ENCODE measurements around the gene PEAR1. TPM values are rescaled to one million over a fixed set of nuclear protein-coding genes. Genes with fewer than 3 reads are reported as not detected.

Gene PEAR1
- polyA plus RNA-seq, 3 donors, result not detected

DNA sequence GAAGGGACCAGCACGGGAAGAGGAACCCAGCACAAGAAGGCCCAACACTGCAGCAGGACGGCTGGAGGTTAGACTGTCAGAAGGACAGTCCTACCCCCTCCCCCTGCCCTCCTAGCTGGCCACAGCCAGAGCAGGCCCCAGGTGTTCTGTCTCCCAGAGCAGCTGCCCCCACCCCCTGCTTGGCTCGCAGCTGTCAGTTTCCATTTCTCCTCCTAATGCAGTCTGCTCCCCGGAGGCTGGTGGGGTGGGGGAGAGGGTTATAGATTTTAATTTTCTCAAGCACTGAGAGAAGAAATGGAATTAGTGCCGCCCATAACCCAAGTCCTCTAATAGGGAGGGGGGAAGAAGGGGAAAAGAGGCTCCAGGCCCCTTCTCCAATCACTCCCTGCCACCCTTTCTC, 13.0 kb upstream of the PEAR1 start:
- H4K20me1 ChIP-seq (ENCODE audit: insufficient read depth, low read length), result no peaks in the 10 kb centered on the region
- Mint-ChIP-seq H3K4me3 (no peak overlapping the region), H3K9me3 (no peaks in the 10 kb centered on the region), H3K27me3 (ENCODE audit: low read depth in 3 of 3) (peaks cover 18 to 36% (median 21%) of the 10 kb centered on the region in 3 donors), H3K27ac (no peak overlapping the region), H3K4me1 (no peaks in the 10 kb centered on the region), H3K36me3 (no peaks in the 10 kb centered on the region)
- H3K79me2 ChIP-seq (ENCODE audit: insufficient read depth, low read length), result no peaks in the 10 kb centered on the region
- WGBS (ENCODE audit: insufficient coverage), result 50% methylated on average over 1 of the region's 5 CpGs
- no peak overlapping the region for H3K4me2 ChIP-seq (replicated peaks; ENCODE audit: extremely low read depth, low read length, poor library complexity, severe bottlenecking)
- intact Hi-C loops (cut with micrococcal nuclease), result loop anchor here in 1 of 2 donors (10.0 kb wide), 1 partner anchor 186 kb away; no protein-coding TSS in a partner anchor
- TF ChIP-seq, protein P1, sequence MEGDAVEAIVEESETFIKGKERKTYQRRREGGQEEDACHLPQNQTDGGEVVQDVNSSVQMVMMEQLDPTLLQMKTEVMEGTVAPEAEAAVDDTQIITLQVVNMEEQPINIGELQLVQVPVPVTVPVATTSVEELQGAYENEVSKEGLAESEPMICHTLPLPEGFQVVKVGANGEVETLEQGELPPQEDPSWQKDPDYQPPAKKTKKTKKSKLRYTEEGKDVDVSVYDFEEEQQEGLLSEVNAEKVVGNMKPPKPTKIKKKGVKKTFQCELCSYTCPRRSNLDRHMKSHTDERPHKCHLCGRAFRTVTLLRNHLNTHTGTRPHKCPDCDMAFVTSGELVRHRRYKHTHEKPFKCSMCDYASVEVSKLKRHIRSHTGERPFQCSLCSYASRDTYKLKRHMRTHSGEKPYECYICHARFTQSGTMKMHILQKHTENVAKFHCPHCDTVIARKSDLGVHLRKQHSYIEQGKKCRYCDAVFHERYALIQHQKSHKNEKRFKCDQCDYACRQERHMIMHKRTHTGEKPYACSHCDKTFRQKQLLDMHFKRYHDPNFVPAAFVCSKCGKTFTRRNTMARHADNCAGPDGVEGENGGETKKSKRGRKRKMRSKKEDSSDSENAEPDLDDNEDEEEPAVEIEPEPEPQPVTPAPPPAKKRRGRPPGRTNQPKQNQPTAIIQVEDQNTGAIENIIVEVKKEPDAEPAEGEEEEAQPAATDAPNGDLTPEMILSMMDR (IDR thresholded peaks at IDR 0.05), result no peak
- no peak overlapping the region for H3K27ac ChIP-seq (ENCODE audit: low read depth in 1 of 2, low read length in 2 of 2)
- H3K4me3 ChIP-seq (replicated peaks in 1 of 3; ENCODE audit: low read depth in 2 of 3, low read length in 3 of 3), result no peak overlapping the region
- H3K9me3 ChIP-seq (replicated peaks in 1 of 2; ENCODE audit: control insufficient read depth in 1 of 2, insufficient read depth in 1 of 2, low read length in 2 of 2), result no peaks in the 10 kb centered on the region
- H3K9ac ChIP-seq (ENCODE audit: insufficient read depth, low read length, poor library complexity, severe bottlenecking), result no peak overlapping the region
- no peaks in the 10 kb centered on the region for H3K36me3 ChIP-seq (replicated peaks in 1 of 2; ENCODE audit: control insufficient read depth in 1 of 2, insufficient read depth in 2 of 2, low read length in 2 of 2)
- no peak for DNase-seq
- no peak overlapping the region for H2AFZ ChIP-seq (ENCODE audit: insufficient read depth, low read depth, low read length, poor library complexity, severe bottlenecking)
- H3K4me1 ChIP-seq (ENCODE audit: control insufficient read depth in 1 of 2, insufficient read depth in 2 of 2, low read length in 2 of 2), result no peaks in the 10 kb centered on the region
- H3K27me3 ChIP-seq (ENCODE audit: control insufficient read depth in 2 of 2, insufficient read depth in 2 of 2, low read length in 2 of 2), result peaks cover 0 to 12% of the 10 kb centered on the region in 2 donors

DNA sequence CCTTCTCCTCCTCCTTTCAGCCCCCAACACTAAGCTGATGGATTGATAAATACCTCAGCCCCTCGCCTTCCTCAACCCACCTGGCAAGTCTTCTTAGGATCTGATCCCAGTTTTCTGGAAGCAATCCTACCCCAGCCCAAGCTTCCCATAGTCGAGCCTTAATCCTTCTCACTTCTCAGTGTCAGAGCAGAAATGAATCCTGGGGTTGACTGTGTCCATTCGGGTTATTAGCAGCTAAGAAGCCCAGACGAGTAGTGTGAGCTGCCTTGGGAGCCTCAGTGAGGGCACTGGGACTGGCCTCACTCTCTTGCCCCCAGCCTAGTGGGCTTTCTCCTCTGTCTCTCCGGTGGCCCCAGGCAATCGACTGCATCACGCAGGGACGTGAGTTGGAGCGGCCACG, 12.4 kb upstream of the PEAR1 start:
- Mint-ChIP-seq H3K27ac (peak overlapping the region in 1 of 7 donors; percentile 37), H3K9me3 (no peaks in the 10 kb centered on the region), H3K4me3 (no peak overlapping the region), H3K27me3 (ENCODE audit: low read depth in 3 of 3) (peaks cover 20 to 39% (median 22%) of the 10 kb centered on the region in 3 donors), H3K36me3 (no peaks in the 10 kb centered on the region), H3K4me1 (no peaks in the 10 kb centered on the region)
- no peak overlapping the region for H2AFZ ChIP-seq (ENCODE audit: insufficient read depth, low read depth, low read length, poor library complexity, severe bottlenecking)
- no peaks in the 10 kb centered on the region for H3K79me2 ChIP-seq (ENCODE audit: insufficient read depth, low read length)
- no peak for DNase-seq
- H3K4me3 ChIP-seq (replicated peaks in 1 of 3; ENCODE audit: low read depth in 2 of 3, low read length in 3 of 3), result no peak overlapping the region
- WGBS (ENCODE audit: insufficient coverage), result 80% methylated on average over 9 of the region's 10 CpGs
- H3K9me3 ChIP-seq (replicated peaks in 1 of 2; ENCODE audit: control insufficient read depth in 1 of 2, insufficient read depth in 1 of 2, low read length in 2 of 2), result no peaks in the 10 kb centered on the region
- no peak overlapping the region for H3K27ac ChIP-seq (ENCODE audit: low read depth in 1 of 2, low read length in 2 of 2)
- H3K4me2 ChIP-seq (replicated peaks; ENCODE audit: extremely low read depth, low read length, poor library complexity, severe bottlenecking), result no peak overlapping the region
- intact Hi-C loops (cut with micrococcal nuclease), result loop anchor here in 1 of 2 donors (10.0 kb wide), 1 partner anchor 186 kb away; no protein-coding TSS in a partner anchor
- H3K4me1 ChIP-seq (ENCODE audit: control insufficient read depth in 1 of 2, insufficient read depth in 2 of 2, low read length in 2 of 2), result no peaks in the 10 kb centered on the region
- H4K20me1 ChIP-seq (ENCODE audit: insufficient read depth, low read length), result no peaks in the 10 kb centered on the region
- no peak overlapping the region for H3K9ac ChIP-seq (ENCODE audit: insufficient read depth, low read length, poor library complexity, severe bottlenecking)
- no peaks in the 10 kb centered on the region for H3K36me3 ChIP-seq (replicated peaks in 1 of 2; ENCODE audit: control insufficient read depth in 1 of 2, insufficient read depth in 2 of 2, low read length in 2 of 2)
- TF ChIP-seq, protein P1 (IDR thresholded peaks at IDR 0.05), result no peak
- H3K27me3 ChIP-seq (ENCODE audit: control insufficient read depth in 2 of 2, insufficient read depth in 2 of 2, low read length in 2 of 2), result peaks cover 0 to 7% of the 10 kb centered on the region in 2 donors

Data from CD14-positive monocyte (primary cell).